Measurements from ENCODE around the gene C5AR1.
A peak's percentile ranks its signal among the peaks of the same experiment; 100 is the strongest.
"Not testable (repeated sequence)": the region's sequence is repeated elsewhere in the genome, so short reads cannot be mapped to it uniquely, and the experiment has no call there.

The C5AR1 gene

DNA sequence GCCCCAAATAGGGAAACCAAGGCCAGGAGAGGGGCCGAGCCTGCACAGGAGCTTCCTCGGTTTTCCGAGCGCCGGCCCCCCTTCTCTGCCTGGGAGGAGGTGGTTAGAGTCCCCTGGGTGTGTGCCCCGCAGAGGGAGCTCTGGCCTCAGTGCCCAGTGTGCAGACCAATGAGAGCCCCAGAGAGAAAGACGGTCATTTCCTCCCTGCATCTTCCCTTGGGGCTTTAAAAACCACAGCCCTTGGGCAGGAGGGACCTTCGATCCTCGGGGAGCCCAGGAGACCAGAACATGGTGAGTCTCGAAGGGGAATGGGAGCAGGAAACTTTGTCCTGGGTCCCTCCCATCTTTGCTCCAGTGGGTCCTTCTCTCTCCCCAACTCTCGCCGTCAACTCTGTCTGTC is at the start of gene C5AR1:
TSS of gene C5AR1 (plus strand) at position 254 of the 400 bp plus-strand sequence. CDS start at position 289, 35 bp downstream.
- DNase-seq, result no peak

DNA sequence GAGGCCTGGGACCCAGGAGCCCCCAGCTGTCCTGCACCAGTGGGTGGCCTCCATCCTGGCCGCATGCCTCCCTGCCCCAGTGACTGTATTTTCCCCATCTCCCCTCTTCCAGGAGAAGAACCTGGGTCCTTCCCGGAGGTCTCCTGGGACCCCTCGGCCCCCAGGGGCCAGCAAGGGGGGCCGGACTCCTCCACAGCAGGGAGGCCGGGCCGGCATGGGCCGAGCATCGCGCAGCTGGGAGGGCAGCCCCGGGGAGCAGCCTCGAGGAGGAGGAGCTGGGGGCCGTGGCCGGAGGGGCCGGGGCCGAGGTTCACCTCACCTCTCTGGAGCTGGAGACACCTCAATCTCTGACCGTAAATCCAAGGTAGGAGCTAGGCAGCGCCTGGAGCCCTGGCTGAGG is 49.2 kb upstream of the C5AR1 start:
- no peak for DNase-seq

- not testable (repeated sequence) for DNase-seq
These were observed 47.5 kb upstream of the C5AR1 start for GRCh38 chr19:47261946-47262793.

GRCh38 chr19:47264629-47265028 is 45.0 kb upstream of the C5AR1 start:
- DNase-seq, result no peak

DNA sequence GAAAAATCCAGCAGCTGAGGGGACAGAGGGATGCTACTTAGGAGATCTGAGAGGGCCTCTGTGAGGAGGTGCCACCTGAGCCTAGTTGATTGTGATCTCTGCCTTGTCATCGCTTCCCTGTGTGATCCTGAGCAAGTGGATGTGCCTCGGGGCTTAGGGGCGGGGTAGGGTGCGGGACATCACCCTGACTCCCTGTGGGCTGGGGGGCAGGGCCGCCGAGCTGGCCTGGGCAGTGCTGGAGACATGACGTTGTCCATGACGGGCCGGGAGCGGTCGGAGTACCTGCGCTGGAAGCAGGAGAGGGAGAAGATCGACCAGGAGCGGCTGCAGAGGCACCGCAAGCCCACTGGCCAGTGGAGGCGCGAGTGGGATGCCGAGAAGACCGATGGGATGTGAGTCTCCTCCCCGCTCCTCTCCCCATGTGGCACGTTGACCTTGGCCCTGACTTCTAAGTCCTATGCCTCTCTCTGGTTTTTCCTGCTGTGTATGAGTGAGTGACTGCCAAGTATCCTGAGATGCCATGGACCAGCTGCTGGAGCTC is 43.2 kb upstream of the C5AR1 start:
- DNase-seq, result no peak

- no peak for DNase-seq
These were observed 42.3 kb upstream of the C5AR1 start for GRCh38 chr19:47267350-47267759.

GRCh38 chr19:47268028-47268427 is 41.6 kb upstream of the C5AR1 start:
- DNase-seq, result no peak

- no peak for DNase-seq
These were observed 40.1 kb upstream of the C5AR1 start for GRCh38 chr19:47269596-47269995.

GRCh38 chr19:47270408-47270807 is 39.3 kb upstream of the C5AR1 start:
- no peak for DNase-seq

GRCh38 chr19:47271949-47272348 is 37.7 kb upstream of the C5AR1 start:
- DNase-seq, result no peak

- no peak for DNase-seq
These were observed 37.0 kb upstream of the C5AR1 start for GRCh38 chr19:47272448-47273312.

- peak; percentile 90 for DNase-seq
These were observed 36.2 kb upstream of the C5AR1 start for GRCh38 chr19:47273313-47274070.

- peak; percentile 89 for DNase-seq
These were observed 35.4 kb upstream of the C5AR1 start, which contains the start of gene INAFM1 for GRCh38 chr19:47274071-47274890. Gene INAFM1 (plus strand): TSS chr19:47274885. CDS start chr19:47274920, 35 bp downstream.

DNA sequence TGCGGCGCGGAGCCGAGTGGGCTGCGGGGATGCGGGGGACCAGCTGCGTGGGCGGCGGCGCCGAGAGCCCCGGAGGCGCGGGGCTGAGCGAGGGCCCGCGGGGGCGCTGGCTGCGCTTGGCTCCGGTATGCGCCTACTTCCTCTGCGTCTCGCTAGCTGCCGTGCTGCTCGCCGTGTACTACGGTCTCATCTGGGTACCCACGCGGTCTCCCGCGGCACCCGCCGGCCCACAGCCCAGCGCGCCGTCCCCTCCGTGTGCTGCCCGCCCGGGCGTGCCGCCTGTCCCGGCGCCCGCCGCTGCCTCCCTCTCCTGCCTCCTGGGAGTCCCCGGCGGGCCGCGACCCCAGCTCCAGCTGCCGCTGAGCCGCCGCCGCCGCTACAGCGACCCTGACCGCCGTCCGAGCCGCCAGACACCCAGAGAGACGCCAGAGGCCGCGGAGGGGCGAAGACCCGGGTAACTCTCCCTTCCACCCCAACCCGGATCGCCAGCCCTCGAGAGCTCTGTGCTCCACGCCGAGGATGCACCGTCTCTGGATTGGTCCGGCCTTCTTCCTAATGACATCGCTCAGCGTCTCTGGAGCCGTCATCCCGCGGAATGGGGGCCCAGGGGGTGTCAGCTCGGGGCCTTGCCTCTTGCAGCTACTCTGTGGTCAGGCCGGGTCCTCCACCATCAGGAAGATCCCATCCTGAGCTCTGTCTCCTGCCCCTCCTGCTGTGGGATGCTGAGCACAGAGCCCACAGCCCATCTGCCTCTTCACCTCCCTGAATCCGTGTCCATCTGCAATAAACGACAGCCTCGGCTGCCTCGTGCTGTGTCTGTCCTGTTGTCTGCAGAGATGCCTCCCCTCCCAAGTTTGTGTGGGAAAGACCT is 34.5 kb upstream of the C5AR1 start:
- DNase-seq, result no peak

GRCh38 chr19:47275791-47276461 is 33.7 kb upstream of the C5AR1 start:
- DNase-seq, result no peak

DNA sequence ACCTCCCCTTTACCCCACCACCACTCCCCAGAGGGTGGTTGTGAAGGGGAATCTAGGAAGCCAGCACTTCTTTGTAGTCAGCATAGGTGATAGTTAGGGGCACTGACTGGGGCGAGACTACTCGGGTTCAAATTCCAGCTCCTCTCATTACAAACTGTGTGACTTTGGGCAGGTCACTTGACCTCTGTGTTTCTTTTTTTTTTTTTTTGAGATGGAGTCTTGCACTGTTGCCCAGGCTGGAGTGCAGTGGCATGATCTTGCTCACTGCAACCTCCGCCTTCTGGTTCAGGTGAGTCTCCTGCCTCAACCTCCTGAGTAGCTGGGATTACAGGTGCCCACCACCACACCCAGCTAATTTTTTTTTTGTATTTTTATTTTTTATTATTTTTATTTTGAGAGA is 33.1 kb upstream of the C5AR1 start:
- DNase-seq, result not testable (repeated sequence)

- no peak for DNase-seq
These were observed 29.4 kb upstream of the C5AR1 start for GRCh38 chr19:47280183-47280797.

- no peak for DNase-seq
These were observed 26.1 kb upstream of the C5AR1 start for GRCh38 chr19:47283405-47284059.

DNA sequence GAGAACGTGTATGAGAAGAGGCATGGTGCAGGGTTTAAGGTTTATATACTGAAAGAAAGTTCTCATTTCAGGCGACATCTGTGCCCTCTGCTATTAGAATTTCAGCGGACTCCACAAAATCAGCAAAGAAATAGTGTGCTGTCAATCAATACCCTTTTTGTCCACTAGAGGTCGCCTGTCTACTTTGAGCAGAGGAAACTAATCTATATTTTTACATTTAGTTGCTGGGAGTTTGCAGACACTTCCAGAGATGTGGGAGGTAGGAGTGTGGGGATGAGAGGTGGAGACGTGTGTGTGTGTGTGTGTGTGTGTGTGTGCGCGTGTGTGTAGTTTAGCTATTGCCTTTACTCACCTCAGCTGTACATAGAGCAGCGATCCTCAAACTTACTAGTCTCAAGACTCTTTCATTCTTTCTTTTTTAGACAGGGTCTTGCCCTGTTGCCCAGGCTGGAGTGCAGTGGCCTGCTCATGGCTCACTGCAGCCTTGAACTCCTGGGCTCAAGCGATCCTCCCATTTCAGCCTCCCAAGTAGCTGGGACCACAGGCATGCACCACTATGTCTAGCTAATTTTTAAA is 25.2 kb upstream of the C5AR1 start:
- peak; percentile 7 for DNase-seq
